ENCODE results near the gene TGFB3. TPM values are rescaled to one million over a fixed set of nuclear protein-coding genes. Genes with fewer than 3 reads are reported as not detected.
"Not testable (repeated sequence)": the region's sequence is repeated elsewhere in the genome, so short reads cannot be mapped to it uniquely, and the experiment has no call there.

TGFB3 gene
- 3.9 and 4.1 TPM in 2 replicates for total RNA-seq

DNA sequence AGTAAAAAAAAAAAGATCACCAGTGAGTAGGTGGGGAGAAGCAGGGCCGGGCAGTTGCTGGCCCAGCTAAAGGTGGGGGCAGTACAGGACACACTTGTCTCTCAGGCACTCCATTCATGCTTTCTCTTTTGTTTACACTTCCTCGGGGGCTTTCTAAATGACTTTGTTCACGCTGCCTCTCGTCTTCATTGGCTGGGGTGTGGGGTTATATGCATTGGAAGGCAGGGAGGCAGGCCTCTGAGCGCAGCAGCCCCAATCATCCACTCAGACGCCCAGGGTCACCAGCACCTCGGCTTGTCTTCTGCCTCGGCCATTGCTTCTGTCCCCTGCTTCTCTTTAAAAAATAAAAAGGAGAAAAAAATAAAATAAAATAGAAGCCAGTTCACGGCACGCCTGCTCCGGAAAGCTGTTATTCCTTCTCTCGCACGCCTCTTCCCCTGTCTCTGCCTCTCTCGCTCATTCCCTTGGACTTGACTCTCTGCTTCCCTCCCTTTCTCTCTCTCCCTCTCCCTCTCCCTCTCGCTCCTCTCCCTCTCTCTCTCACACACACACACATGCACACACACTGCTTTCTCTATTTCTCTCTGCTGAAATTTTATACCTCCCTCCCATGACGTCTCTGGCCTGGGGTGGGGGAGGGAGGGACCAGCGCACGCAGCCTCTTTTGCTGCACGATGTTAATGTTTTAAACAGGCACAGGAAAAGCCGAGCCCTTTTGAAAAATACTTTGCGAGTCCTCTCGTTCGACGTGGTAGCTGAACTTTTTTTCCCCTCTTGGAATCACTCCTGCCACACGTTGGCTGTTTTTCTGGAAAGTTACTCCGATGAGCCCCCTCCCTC lies at the start of gene TGFB3:
Gene TGFB3, minus strand, starts transcription at position 570 of the 840 bp plus-strand sequence. CDS start 1,102 bp downstream, outside the sequence.
- peak within 1 kb of the TSS; percentile 78 for H3K27ac Mint-ChIP-seq
- H3K36me3 Mint-ChIP-seq (ENCODE audit: low read depth), result no peaks in the 10 kb centered on the region
- H3K9me3 Mint-ChIP-seq, result no peaks in the 10 kb centered on the region
- H3K4me1 Mint-ChIP-seq (ENCODE audit: low read depth), result peaks cover 28% of the 10 kb centered on the region
- intact Hi-C loops (cut with micrococcal nuclease), result loop anchor here (1.0 to 10.0 kb wide), 4 partner anchors 75 to 404 kb away; partner anchors contain the start of genes FLVCR2 and GPATCH2L
- peak; percentile 32 for DNase-seq (ENCODE audit: low spot score)
- peak within 1 kb of the TSS; percentile 83 for H3K4me3 Mint-ChIP-seq (ENCODE audit: low read depth)
- H3K27me3 Mint-ChIP-seq (ENCODE audit: low read depth), result peaks cover 22% of the 10 kb centered on the region

DNA sequence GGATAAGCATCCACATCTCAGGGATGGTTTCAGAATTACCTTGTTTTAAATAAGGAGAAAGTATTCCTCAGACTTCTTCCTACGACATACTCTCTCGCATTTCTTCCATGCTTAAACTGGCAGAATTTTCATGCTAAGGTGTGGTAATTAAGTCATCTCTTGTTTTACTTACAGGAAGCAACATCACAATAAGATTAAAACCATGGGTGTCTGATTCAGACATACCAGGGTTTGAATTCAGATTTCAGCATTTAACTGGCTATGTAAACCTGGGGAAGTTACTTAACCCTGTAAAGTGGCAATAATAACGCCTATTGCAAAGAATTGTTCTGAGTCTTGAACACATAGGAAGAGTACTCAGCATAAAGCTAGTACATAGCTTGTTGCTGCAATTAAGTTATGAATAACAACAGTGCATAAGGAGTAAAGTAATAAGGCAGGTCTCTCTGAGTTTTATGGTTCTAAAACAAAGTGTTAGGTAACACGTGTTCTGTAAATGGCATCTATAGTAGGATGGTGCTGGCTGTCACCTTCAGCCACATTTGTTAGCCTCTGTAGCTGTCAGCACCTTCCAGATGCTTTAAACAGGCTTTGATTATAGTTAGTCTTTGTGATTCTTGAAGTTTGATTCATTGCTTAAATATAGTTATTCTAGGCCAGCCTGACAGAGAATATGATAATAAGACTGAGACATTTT lies 42.6 kb upstream of the TGFB3 start:
- intact Hi-C loops (cut with micrococcal nuclease), result no loop called here
- H3K27ac Mint-ChIP-seq, result no peak overlapping the region
- H3K4me3 Mint-ChIP-seq (ENCODE audit: low read depth), result no peak overlapping the region
- H3K9me3 Mint-ChIP-seq, result peaks cover 13% of the 10 kb centered on the region
- no peaks in the 10 kb centered on the region for H3K4me1 Mint-ChIP-seq (ENCODE audit: low read depth)
- DNase-seq (ENCODE audit: low spot score), result no peak
- H3K36me3 Mint-ChIP-seq (ENCODE audit: low read depth), result peaks cover 11% of the 10 kb centered on the region
- H3K27me3 Mint-ChIP-seq (ENCODE audit: low read depth), result no peaks in the 10 kb centered on the region

GRCh38 chr14:76023757-76024156 lies 42.0 kb upstream of the TGFB3 start:
- Mint-ChIP-seq H3K27me3 (ENCODE audit: low read depth) (no peaks in the 10 kb centered on the region), H3K27ac (no peak overlapping the region), H3K36me3 (ENCODE audit: low read depth) (peaks cover 16% of the 10 kb centered on the region), H3K4me3 (ENCODE audit: low read depth) (no peak overlapping the region), H3K4me1 (ENCODE audit: low read depth) (no peaks in the 10 kb centered on the region), H3K9me3 (peaks cover 19% of the 10 kb centered on the region)
- DNase-seq (ENCODE audit: low spot score), result no peak
- intact Hi-C loops (cut with micrococcal nuclease), result no loop called here

- H3K4me3 Mint-ChIP-seq (ENCODE audit: low read depth), result no peak overlapping the region
- intact Hi-C loops (cut with micrococcal nuclease), result no loop called here
- no peaks in the 10 kb centered on the region for H3K4me1 Mint-ChIP-seq (ENCODE audit: low read depth)
- no peaks in the 10 kb centered on the region for H3K27me3 Mint-ChIP-seq (ENCODE audit: low read depth)
- no peak overlapping the region for H3K27ac Mint-ChIP-seq
- peaks cover 16% of the 10 kb centered on the region for H3K36me3 Mint-ChIP-seq (ENCODE audit: low read depth)
- no peak for DNase-seq (ENCODE audit: low spot score)
- peaks cover 25% of the 10 kb centered on the region for H3K9me3 Mint-ChIP-seq
Observed at GRCh38 chr14:76022991-76023390, 41.2 kb upstream of the TGFB3 start.

- intact Hi-C loops (cut with micrococcal nuclease), result no loop called here
- H3K4me3 Mint-ChIP-seq (ENCODE audit: low read depth), result no peak overlapping the region
Observed at GRCh38 chr14:76019676-76020075, 37.9 kb upstream of the TGFB3 start.

DNA sequence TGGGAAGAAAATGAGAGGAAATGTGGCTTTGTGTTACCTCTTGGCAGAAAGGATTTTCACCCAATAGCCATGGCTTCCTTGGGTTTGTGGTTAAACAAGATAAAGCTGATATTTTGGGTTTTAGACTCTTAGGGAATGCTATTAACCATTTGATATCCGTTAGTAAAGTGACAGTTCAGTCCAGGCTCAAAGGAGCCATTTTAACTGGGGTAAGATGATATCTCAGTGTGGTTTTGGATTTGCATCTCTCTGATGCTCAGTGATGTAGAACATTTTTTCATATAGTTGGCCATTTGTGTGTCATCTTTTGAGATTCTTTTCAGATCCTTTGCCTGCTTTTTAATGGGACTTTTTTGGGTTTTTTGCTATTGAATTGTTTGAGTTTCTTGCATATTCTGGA lies 33.9 kb upstream of the TGFB3 start:
- Mint-ChIP-seq H3K27me3 (ENCODE audit: low read depth) (no peaks in the 10 kb centered on the region), H3K36me3 (ENCODE audit: low read depth) (peaks cover 16% of the 10 kb centered on the region), H3K9me3 (peaks cover 34% of the 10 kb centered on the region), H3K4me1 (ENCODE audit: low read depth) (peaks cover 7% of the 10 kb centered on the region), H3K27ac (no peak overlapping the region), H3K4me3 (ENCODE audit: low read depth) (no peak overlapping the region)
- DNase-seq (ENCODE audit: low spot score), result no peak
- intact Hi-C loops (cut with micrococcal nuclease), result no loop called here

More at GRCh38 chr14:76019676-76020075, 37.9 kb upstream of the TGFB3 start:
- Mint-ChIP-seq H3K36me3 (ENCODE audit: low read depth) (peaks cover 16% of the 10 kb centered on the region), H3K4me1 (ENCODE audit: low read depth) (peaks cover 7% of the 10 kb centered on the region), H3K9me3 (peaks cover 34% of the 10 kb centered on the region), H3K27ac (no peak overlapping the region), H3K27me3 (ENCODE audit: low read depth) (no peaks in the 10 kb centered on the region)
- DNase-seq (ENCODE audit: low spot score), result no peak

- intact Hi-C loops (cut with micrococcal nuclease), result no loop called here
- no peak overlapping the region for H3K4me3 Mint-ChIP-seq (ENCODE audit: low read depth)
- peaks cover 12% of the 10 kb centered on the region for H3K36me3 Mint-ChIP-seq (ENCODE audit: low read depth)
- no peak for DNase-seq (ENCODE audit: low spot score)
- H3K9me3 Mint-ChIP-seq, result peaks cover 30% of the 10 kb centered on the region
- peaks cover 7% of the 10 kb centered on the region for H3K4me1 Mint-ChIP-seq (ENCODE audit: low read depth)
- no peaks in the 10 kb centered on the region for H3K27me3 Mint-ChIP-seq (ENCODE audit: low read depth)
- no peak overlapping the region for H3K27ac Mint-ChIP-seq
Observed at GRCh38 chr14:76015191-76015590, 33.4 kb upstream of the TGFB3 start.

- Mint-ChIP-seq H3K9me3 (peaks cover 3% of the 10 kb centered on the region), H3K27ac (no peak overlapping the region), H3K27me3 (ENCODE audit: low read depth) (no peaks in the 10 kb centered on the region), H3K4me3 (ENCODE audit: low read depth) (no peak overlapping the region), H3K4me1 (ENCODE audit: low read depth) (peaks cover 7% of the 10 kb centered on the region), H3K36me3 (ENCODE audit: low read depth) (no peaks in the 10 kb centered on the region)
- DNase-seq (ENCODE audit: low spot score), result no peak
- intact Hi-C loops (cut with micrococcal nuclease), result no loop called here
Observed at GRCh38 chr14:76012354-76012753, 30.6 kb upstream of the TGFB3 start.

DNA sequence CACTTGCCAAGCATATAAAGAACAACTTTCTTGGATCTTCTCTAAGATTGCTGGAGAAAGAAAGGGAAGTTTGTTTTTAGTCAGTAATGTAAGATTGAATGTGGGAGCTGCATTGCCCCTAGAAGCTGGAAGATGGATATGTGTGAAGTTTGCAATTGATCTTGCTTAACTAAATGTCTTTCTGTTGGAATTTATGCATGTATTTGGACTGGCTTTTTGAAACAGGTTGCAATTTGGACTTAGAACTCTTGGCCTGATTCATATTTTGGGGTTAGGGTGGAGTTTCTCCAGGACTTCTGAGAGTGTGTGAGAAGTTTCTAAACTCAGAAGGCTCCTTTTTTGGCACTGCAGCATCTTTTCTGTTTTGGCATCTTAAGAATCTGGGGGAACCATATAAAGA lies 30.1 kb upstream of the TGFB3 start:
- Mint-ChIP-seq H3K9me3 (no peaks in the 10 kb centered on the region), H3K4me1 (ENCODE audit: low read depth) (peaks cover 7% of the 10 kb centered on the region), H3K27me3 (ENCODE audit: low read depth) (no peaks in the 10 kb centered on the region), H3K36me3 (ENCODE audit: low read depth) (no peaks in the 10 kb centered on the region), H3K27ac (no peak overlapping the region), H3K4me3 (ENCODE audit: low read depth) (no peak overlapping the region)
- no peak for DNase-seq (ENCODE audit: low spot score)
- intact Hi-C loops (cut with micrococcal nuclease), result no loop called here

DNA sequence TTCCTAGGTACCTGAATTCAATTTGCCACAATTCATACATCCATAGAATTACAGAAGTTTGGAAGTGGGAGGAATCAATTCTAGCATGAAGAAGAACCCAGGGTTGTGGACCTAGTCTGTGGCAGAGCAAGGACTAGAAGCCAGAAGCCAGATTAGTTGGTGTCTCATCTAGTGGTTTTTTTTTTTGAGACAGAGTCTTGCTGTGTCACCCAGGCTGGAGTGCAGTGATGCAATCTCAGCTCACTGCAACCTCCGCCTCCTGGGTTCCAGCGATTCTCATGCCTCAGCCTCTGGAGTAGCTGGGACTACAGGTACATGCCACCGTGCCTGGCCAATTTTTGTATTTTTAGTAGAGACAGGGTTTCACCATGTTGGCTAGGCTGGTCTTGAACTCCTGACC lies 27.8 kb upstream of the TGFB3 start:
- H3K27ac Mint-ChIP-seq; H3K27me3 Mint-ChIP-seq (ENCODE audit: low read depth); H3K4me1 Mint-ChIP-seq (ENCODE audit: low read depth); H3K9me3 Mint-ChIP-seq; intact Hi-C loops (cut with micrococcal nuclease); H3K4me3 Mint-ChIP-seq (ENCODE audit: low read depth); DNase-seq (ENCODE audit: low spot score); H3K36me3 Mint-ChIP-seq (ENCODE audit: low read depth): not testable (repeated sequence)

GRCh38 chr14:76007852-76008251 lies 26.1 kb upstream of the TGFB3 start:
- no peaks in the 10 kb centered on the region for H3K27me3 Mint-ChIP-seq (ENCODE audit: low read depth)
- peaks cover 14% of the 10 kb centered on the region for H3K9me3 Mint-ChIP-seq
- intact Hi-C loops (cut with micrococcal nuclease), result no loop called here
- no peak overlapping the region for H3K4me3 Mint-ChIP-seq (ENCODE audit: low read depth)
- no peak overlapping the region for H3K27ac Mint-ChIP-seq
- peaks cover 5% of the 10 kb centered on the region for H3K36me3 Mint-ChIP-seq (ENCODE audit: low read depth)
- DNase-seq (ENCODE audit: low spot score), result no peak
- H3K4me1 Mint-ChIP-seq (ENCODE audit: low read depth), result no peaks in the 10 kb centered on the region

GRCh38 chr14:76007379-76007778 lies 25.6 kb upstream of the TGFB3 start:
- no peaks in the 10 kb centered on the region for H3K4me1 Mint-ChIP-seq (ENCODE audit: low read depth)
- no peaks in the 10 kb centered on the region for H3K27me3 Mint-ChIP-seq (ENCODE audit: low read depth)
- peaks cover 5% of the 10 kb centered on the region for H3K36me3 Mint-ChIP-seq (ENCODE audit: low read depth)
- peaks cover 14% of the 10 kb centered on the region for H3K9me3 Mint-ChIP-seq
- no peak overlapping the region for H3K27ac Mint-ChIP-seq
- intact Hi-C loops (cut with micrococcal nuclease), result no loop called here
- DNase-seq (ENCODE audit: low spot score), result no peak
- H3K4me3 Mint-ChIP-seq (ENCODE audit: low read depth), result no peak overlapping the region

GRCh38 chr14:76006253-76006652 lies 24.5 kb upstream of the TGFB3 start:
- H3K4me3 Mint-ChIP-seq (ENCODE audit: low read depth), result no peak overlapping the region
- H3K27me3 Mint-ChIP-seq (ENCODE audit: low read depth), result no peaks in the 10 kb centered on the region
- H3K4me1 Mint-ChIP-seq (ENCODE audit: low read depth), result no peaks in the 10 kb centered on the region
- intact Hi-C loops (cut with micrococcal nuclease), result no loop called here
- no peak for DNase-seq (ENCODE audit: low spot score)
- peaks cover 9% of the 10 kb centered on the region for H3K36me3 Mint-ChIP-seq (ENCODE audit: low read depth)
- H3K9me3 Mint-ChIP-seq, result peaks cover 14% of the 10 kb centered on the region
- no peak overlapping the region for H3K27ac Mint-ChIP-seq
